CD14-positive monocyte (primary cell): ENCODE data around the gene FGGY. TPM values are rescaled to one million over a fixed set of nuclear protein-coding genes. Genes with fewer than 3 reads are reported as not detected.

ENCODE experiments used
- DNase-seq, 3 donors: peaks; one replicate each; pipeline ENCODE4 v3.0.0-alpha.2; 2011 to 2022
- H2AFZ ChIP-seq: 2 replicates; pipeline ENCODE4 v1.6.0; 2012; ENCODE audit warnings: mild to moderate bottlenecking, low read depth, low read length, inconsistent platforms; ENCODE audit not compliant: insufficient read depth, poor library complexity, severe bottlenecking
- H3K27ac ChIP-seq, 2 donors: 1 replicate in 1 of 2; 2 replicates in 1 of 2; pipeline ENCODE4 v1.5.1; 2012 to 2013; ENCODE audit warnings: low read length in 2 of 2, control low read depth in 1 of 2, inconsistent platforms in 1 of 2, low read depth in 1 of 2, mild to moderate bottlenecking in 1 of 2
- H3K27me3 ChIP-seq, 2 donors: one replicate each; pipeline versions ENCODE4 v1.6.0 to v1.6.1; 2011 to 2013; ENCODE audit warnings: low read length in 2 of 2; ENCODE audit not compliant: control insufficient read depth in 2 of 2, insufficient read depth in 2 of 2
- H3K36me3 ChIP-seq, 2 donors: replicated peaks in 1 of 2; 1 replicate in 1 of 2; 2 replicates in 1 of 2; pipeline versions ENCODE4 v1.5.1 to v1.6.1; 2012 to 2013; ENCODE audit warnings: low read length in 2 of 2, control low read depth in 1 of 2, inconsistent platforms in 1 of 2, mild to moderate bottlenecking in 1 of 2; ENCODE audit not compliant: insufficient read depth in 2 of 2, control insufficient read depth in 1 of 2
- H3K4me1 ChIP-seq, 2 donors: 1 replicate in 1 of 2; 2 replicates in 1 of 2; pipeline versions ENCODE4 v1.5.1 to v1.6.1; 2012 to 2013; ENCODE audit warnings: low read length in 2 of 2, control low read depth in 1 of 2, inconsistent platforms in 1 of 2, mild to moderate bottlenecking in 1 of 2, moderate library complexity in 1 of 2; ENCODE audit not compliant: insufficient read depth in 2 of 2, control insufficient read depth in 1 of 2
- H3K4me2 ChIP-seq: replicated peaks from 2 replicates; pipeline ENCODE3; 2012; ENCODE audit warnings: low read length, moderate library complexity, mild to moderate bottlenecking; ENCODE audit not compliant: poor library complexity, severe bottlenecking; ENCODE audit errors: extremely low read depth
- H3K4me3 ChIP-seq, 3 experiments: fragments of 200-600 bp in 1 of 3; sonication (generic) in 1 of 3; replicated peaks in 1 of 3; 1 replicate in 2 of 3; 2 replicates in 1 of 3; pipeline ENCODE4 v1.5.1; 2011 to 2013; ENCODE audit warnings: low read length in 3 of 3, mild to moderate bottlenecking in 3 of 3, control low read depth in 2 of 3, low read depth in 2 of 3, inconsistent platforms in 1 of 3, moderate library complexity in 1 of 3
- H3K79me2 ChIP-seq: 2 replicates; pipeline ENCODE4 v1.6.0; 2012; ENCODE audit warnings: mild to moderate bottlenecking, control low read depth, inconsistent platforms, low read length, moderate library complexity; ENCODE audit not compliant: insufficient read depth
- H3K9ac ChIP-seq: 2 replicates; pipeline ENCODE4 v1.6.0; 2017; ENCODE audit warnings: low read length, mild to moderate bottlenecking; ENCODE audit not compliant: insufficient read depth, poor library complexity, severe bottlenecking
- H3K9me3 ChIP-seq, 2 donors: replicated peaks in 1 of 2; 1 replicate in 1 of 2; 2 replicates in 1 of 2; pipeline versions ENCODE4 v1.5.1 to v1.6.1; 2012 to 2013; ENCODE audit warnings: low read length in 2 of 2, control low read depth in 1 of 2; ENCODE audit not compliant: control insufficient read depth in 1 of 2, insufficient read depth in 1 of 2
- H4K20me1 ChIP-seq: 2 replicates; pipeline ENCODE4 v1.6.0; 2012; ENCODE audit warnings: mild to moderate bottlenecking, low read length, control low read depth, moderate library complexity; ENCODE audit not compliant: insufficient read depth
- H3K27ac Mint-ChIP-seq, 7 donors: one replicate each; pipeline ENCODE4 v1.8.0; 2020; ENCODE audit warnings: mild to moderate bottlenecking in 7 of 7, mixed read lengths in 7 of 7, moderate library complexity in 6 of 7, inconsistent platforms in 2 of 7
- H3K27me3 Mint-ChIP-seq, 3 donors: one replicate each; pipeline ENCODE4 v1.8.0; 2021 to 2022; ENCODE audit warnings: low read depth in 3 of 3, mild to moderate bottlenecking in 3 of 3, mixed read lengths in 3 of 3, moderate library complexity in 3 of 3, inconsistent platforms in 1 of 3
- H3K36me3 Mint-ChIP-seq, 2 donors: one replicate each; pipeline ENCODE4 v1.8.0; 2020; ENCODE audit warnings: mixed read lengths in 2 of 2, inconsistent platforms in 1 of 2, mild to moderate bottlenecking in 1 of 2
- H3K4me1 Mint-ChIP-seq: one replicate; pipeline ENCODE4 v1.8.0; 2020; ENCODE audit warnings: mild to moderate bottlenecking, mixed read lengths
- H3K4me3 Mint-ChIP-seq, 2 donors: one replicate each; pipeline ENCODE4 v1.8.0; 2020; ENCODE audit warnings: mild to moderate bottlenecking in 2 of 2, mixed read lengths in 2 of 2, moderate library complexity in 1 of 2
- H3K9me3 Mint-ChIP-seq, 7 donors: one replicate each; pipeline ENCODE4 v1.8.0; 2020 to 2022; ENCODE audit warnings: mixed read lengths in 7 of 7, mild to moderate bottlenecking in 6 of 7, moderate library complexity in 6 of 7, inconsistent platforms in 2 of 7
- WGBS: methylation state at CpG from one replicate; pipeline ENCODE4 v1.1.5; 2013; ENCODE audit warnings: missing lambda C conversion rate; ENCODE audit not compliant: insufficient coverage; 5-methylcytosine and 5-hydroxymethylcytosine counted together
- intact Hi-C, 2 donors: fragments of 100-400 bp; cut with micrococcal nuclease; formaldehyde crosslinking; loops; one replicate each; pipeline versions ENCODE4 v1.15.0 to v1.15.1; 2023
- polyA plus RNA-seq, 3 donors: library from polyadenylated mRNA; depleted of rRNA in 1 of 3; unstranded in 2 of 3; stranded (reverse) in 1 of 3; fragments of 300-500 nt in 2 of 3; fragments of >200 nt in 1 of 3; fragmentation: Illumina TruSeq in 2 of 3; gene quantifications; 1 replicate in 2 of 3; 2 replicates in 1 of 3; pipeline ENCODE4 v1.2.3, GENCODE V29; 2012 to 2021
- TF ChIP-seq, protein P1 (sequence below): fragments of 200-600 bp; IDR thresholded peaks from one replicate; pipeline ENCODE4 v1.8.0; 2022; ENCODE audit warnings: antibody characterized with exemption, mild to moderate bottlenecking

The FGGY gene
- polyA plus RNA-seq, 3 donors: 2.3 to 4.3 (median 2.9) TPM

DNA sequence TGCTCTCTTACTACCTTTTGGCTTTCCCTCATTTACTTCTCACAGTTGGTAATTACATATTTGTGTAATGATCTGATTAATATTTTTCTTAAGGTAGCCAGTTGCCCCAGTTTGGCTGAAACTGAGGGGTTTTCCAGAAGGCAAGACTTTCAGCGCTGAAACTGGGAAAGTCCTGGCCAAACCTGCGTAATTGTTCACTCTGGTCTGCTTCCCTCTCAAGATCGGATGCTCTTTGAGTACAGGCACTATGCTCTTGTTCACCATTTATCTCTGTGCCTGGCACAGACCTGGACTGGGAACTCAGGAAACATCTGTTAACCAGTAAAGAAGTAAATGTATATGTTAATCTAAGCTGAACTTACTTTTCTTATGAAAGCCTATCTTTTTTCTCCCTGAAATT lies 308.3 kb downstream of the FGGY start:
- Histone ChIP-seq H3K27ac (no peak overlapping the region), H2AFZ (no peak overlapping the region), H3K79me2 (no peaks in the 10 kb centered on the region), H3K9ac (no peak overlapping the region), H3K27me3 (no peaks in the 10 kb centered on the region), H3K36me3 (no peaks in the 10 kb centered on the region), H4K20me1 (no peaks in the 10 kb centered on the region), H3K4me1 (no peaks in the 10 kb centered on the region), H3K4me2 (no peak overlapping the region), H3K4me3 (no peak overlapping the region), H3K9me3 (no peaks in the 10 kb centered on the region)
- TF ChIP-seq, protein P1, sequence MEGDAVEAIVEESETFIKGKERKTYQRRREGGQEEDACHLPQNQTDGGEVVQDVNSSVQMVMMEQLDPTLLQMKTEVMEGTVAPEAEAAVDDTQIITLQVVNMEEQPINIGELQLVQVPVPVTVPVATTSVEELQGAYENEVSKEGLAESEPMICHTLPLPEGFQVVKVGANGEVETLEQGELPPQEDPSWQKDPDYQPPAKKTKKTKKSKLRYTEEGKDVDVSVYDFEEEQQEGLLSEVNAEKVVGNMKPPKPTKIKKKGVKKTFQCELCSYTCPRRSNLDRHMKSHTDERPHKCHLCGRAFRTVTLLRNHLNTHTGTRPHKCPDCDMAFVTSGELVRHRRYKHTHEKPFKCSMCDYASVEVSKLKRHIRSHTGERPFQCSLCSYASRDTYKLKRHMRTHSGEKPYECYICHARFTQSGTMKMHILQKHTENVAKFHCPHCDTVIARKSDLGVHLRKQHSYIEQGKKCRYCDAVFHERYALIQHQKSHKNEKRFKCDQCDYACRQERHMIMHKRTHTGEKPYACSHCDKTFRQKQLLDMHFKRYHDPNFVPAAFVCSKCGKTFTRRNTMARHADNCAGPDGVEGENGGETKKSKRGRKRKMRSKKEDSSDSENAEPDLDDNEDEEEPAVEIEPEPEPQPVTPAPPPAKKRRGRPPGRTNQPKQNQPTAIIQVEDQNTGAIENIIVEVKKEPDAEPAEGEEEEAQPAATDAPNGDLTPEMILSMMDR: no peak
- Mint-ChIP-seq H3K4me3 (no peak overlapping the region), H3K4me1 (no peaks in the 10 kb centered on the region), H3K27me3 (peaks cover 0 to 1% (median 1%) of the 10 kb centered on the region in 3 donors), H3K9me3 (peaks cover 0 to 9% (median 5%) of the 10 kb centered on the region in 7 donors), H3K36me3 (peaks cover 0 to 8% of the 10 kb centered on the region in 2 donors), H3K27ac (no peak overlapping the region)
- DNase-seq: no peak
- WGBS: 83% methylated on average over 2 of the region's 3 CpGs
- intact Hi-C loops: no loop called here

DNA sequence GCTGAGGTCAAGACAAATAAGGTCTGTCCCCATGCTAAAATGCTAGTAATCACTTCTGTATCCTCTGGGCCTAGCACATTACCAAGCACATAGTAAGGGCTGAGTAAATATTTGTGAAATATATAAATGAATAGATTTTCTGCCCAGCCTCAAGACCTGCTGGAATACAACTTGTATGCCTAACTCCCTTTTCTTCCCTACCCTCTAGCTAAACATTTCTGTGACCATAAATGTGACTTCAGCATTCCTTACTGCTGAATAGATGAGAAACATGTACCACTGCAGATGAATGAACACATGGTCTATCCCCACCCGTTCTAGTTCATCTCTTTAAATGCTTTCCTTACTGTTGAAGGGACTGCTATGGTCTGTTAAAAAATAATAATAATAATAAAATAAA lies 308.9 kb downstream of the FGGY start:
- Histone ChIP-seq H3K4me1 (no peaks in the 10 kb centered on the region), H3K36me3 (no peaks in the 10 kb centered on the region), H3K9ac (no peak overlapping the region), H3K4me2 (no peak overlapping the region), H3K27ac (no peak overlapping the region), H3K9me3 (peaks cover 0 to 4% of the 10 kb centered on the region in 2 donors), H3K27me3 (no peaks in the 10 kb centered on the region), H3K4me3 (no peak overlapping the region), H4K20me1 (no peaks in the 10 kb centered on the region), H3K79me2 (no peaks in the 10 kb centered on the region), H2AFZ (no peak overlapping the region)
- H3K4me3 Mint-ChIP-seq: no peak overlapping the region
- H3K27ac Mint-ChIP-seq: no peak overlapping the region
- intact Hi-C loops: no loop called here
- H3K4me1 Mint-ChIP-seq: no peaks in the 10 kb centered on the region
- H3K27me3 Mint-ChIP-seq: peaks cover 0 to 1% (median 0%) of the 10 kb centered on the region in 3 donors
- H3K9me3 Mint-ChIP-seq: peaks cover 2 to 13% (median 7%) of the 10 kb centered on the region in 7 donors
- WGBS: no CpG with 5 or more reads among the region's 1 CpG
- TF ChIP-seq, protein P1: no peak
- H3K36me3 Mint-ChIP-seq: peaks cover 0 to 8% of the 10 kb centered on the region in 2 donors
- no peak for DNase-seq
